ENCODE data around the gene SMIM21.

The SMIM21 gene

GRCh38 chr18:75408554-75409506, 18.7 kb downstream of the SMIM21 start (continued):
- TF ChIP-seq, protein P1, sequence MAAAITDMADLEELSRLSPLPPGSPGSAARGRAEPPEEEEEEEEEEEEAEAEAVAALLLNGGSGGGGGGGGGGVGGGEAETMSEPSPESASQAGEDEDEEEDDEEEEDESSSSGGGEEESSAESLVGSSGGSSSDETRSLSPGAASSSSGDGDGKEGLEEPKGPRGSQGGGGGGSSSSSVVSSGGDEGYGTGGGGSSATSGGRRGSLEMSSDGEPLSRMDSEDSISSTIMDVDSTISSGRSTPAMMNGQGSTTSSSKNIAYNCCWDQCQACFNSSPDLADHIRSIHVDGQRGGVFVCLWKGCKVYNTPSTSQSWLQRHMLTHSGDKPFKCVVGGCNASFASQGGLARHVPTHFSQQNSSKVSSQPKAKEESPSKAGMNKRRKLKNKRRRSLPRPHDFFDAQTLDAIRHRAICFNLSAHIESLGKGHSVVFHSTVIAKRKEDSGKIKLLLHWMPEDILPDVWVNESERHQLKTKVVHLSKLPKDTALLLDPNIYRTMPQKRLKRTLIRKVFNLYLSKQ (tag by site-specific recombination; IDR thresholded peaks at IDR 0.05; ENCODE audit: borderline replicate concordance) = no peak
- TF ChIP-seq, protein P2, sequence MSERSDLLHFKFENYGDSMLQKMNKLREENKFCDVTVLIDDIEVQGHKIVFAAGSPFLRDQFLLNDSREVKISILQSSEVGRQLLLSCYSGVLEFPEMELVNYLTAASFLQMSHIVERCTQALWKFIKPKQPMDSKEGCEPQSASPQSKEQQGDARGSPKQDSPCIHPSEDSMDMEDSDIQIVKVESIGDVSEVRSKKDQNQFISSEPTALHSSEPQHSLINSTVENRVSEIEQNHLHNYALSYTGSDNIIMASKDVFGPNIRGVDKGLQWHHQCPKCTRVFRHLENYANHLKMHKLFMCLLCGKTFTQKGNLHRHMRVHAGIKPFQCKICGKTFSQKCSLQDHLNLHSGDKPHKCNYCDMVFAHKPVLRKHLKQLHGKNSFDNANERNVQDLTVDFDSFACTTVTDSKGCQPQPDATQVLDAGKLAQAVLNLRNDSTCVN (tag by site-specific recombination; optimal IDR thresholded peaks at IDR 0.05) = no peak
- TF ChIP-seq ZFP3 (tag by site-specific recombination; IDR thresholded peaks at IDR 0.05; ENCODE audit: low read depth) (no peak), GFI1B (tag by site-specific recombination; IDR thresholded peaks at IDR 0.05) (no peak), RBAK (tag by site-specific recombination; IDR thresholded peaks at IDR 0.05) (no peak), ZNF521 (tag by site-specific recombination; IDR thresholded peaks at IDR 0.05) (no peak), ZNF394 (tag by site-specific recombination; IDR thresholded peaks at IDR 0.05; ENCODE audit: borderline replicate concordance) (no peak), FEZF1 (tag by site-specific recombination; IDR thresholded peaks at IDR 0.05) (no peak), ZNF626 (tag by site-specific recombination; IDR thresholded peaks at IDR 0.05) (no peak), ZNF658 (tag by site-specific recombination; IDR thresholded peaks at IDR 0.05) (no peak), ZNF501 (tag by site-specific recombination; IDR thresholded peaks at IDR 0.05) (no peak), ZNF37A (tag by site-specific recombination; IDR thresholded peaks at IDR 0.05) (no peak), ZNF132 (tag by site-specific recombination; IDR thresholded peaks at IDR 0.05; ENCODE audit: borderline replicate concordance) (no peak), ZNF23 (tag by site-specific recombination; IDR thresholded peaks at IDR 0.05; ENCODE audit: borderline replicate concordance) (no peak), ZNF302 (tag by site-specific recombination; IDR thresholded peaks at IDR 0.05; ENCODE audit: low read depth) (no peak), REPIN1 (tag by site-specific recombination; IDR thresholded peaks at IDR 0.05; ENCODE audit: low read depth) (no peak), ZNF292 (tag by site-specific recombination; IDR thresholded peaks at IDR 0.05; ENCODE audit: borderline replicate concordance, low read depth) (no peak), ZNF645 (tag by site-specific recombination; IDR thresholded peaks at IDR 0.05) (no peak), ZNF18 (tag by site-specific recombination; IDR thresholded peaks at IDR 0.05) (no peak), GLIS2 (tag by site-specific recombination; IDR thresholded peaks at IDR 0.05) (peak; percentile 64), ZNF555 (tag by site-specific recombination; conservative IDR thresholded peaks at IDR 0.05) (no peak), ZBTB17 (tag by site-specific recombination; IDR thresholded peaks at IDR 0.05) (no peak), ZNF114 (tag by site-specific recombination; IDR thresholded peaks at IDR 0.05) (no peak), PRDM1 (tag by site-specific recombination; IDR thresholded peaks at IDR 0.05) (no peak)
- TF ChIP-seq, protein P3, sequence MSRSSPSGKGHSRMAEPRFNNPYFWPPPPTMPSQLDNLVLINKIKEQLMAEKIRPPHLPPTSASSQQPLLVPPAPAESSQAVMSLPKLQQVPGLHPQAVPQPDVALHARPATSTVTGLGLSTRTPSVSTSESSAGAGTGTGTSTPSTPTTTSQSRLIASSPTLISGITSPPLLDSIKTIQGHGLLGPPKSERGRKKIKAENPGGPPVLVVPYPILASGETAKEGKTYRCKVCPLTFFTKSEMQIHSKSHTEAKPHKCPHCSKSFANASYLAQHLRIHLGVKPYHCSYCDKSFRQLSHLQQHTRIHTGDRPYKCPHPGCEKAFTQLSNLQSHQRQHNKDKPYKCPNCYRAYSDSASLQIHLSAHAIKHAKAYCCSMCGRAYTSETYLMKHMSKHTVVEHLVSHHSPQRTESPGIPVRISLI (tag by site-specific recombination; IDR thresholded peaks at IDR 0.05) = no peak
- TF ChIP-seq, protein P4, sequence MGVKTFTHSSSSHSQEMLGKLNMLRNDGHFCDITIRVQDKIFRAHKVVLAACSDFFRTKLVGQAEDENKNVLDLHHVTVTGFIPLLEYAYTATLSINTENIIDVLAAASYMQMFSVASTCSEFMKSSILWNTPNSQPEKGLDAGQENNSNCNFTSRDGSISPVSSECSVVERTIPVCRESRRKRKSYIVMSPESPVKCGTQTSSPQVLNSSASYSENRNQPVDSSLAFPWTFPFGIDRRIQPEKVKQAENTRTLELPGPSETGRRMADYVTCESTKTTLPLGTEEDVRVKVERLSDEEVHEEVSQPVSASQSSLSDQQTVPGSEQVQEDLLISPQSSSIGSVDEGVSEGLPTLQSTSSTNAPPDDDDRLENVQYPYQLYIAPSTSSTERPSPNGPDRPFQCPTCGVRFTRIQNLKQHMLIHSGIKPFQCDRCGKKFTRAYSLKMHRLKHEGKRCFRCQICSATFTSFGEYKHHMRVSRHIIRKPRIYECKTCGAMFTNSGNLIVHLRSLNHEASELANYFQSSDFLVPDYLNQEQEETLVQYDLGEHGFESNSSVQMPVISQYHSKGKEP (tag by site-specific recombination; IDR thresholded peaks at IDR 0.05) = no peak
- TF ChIP-seq, protein P5, sequence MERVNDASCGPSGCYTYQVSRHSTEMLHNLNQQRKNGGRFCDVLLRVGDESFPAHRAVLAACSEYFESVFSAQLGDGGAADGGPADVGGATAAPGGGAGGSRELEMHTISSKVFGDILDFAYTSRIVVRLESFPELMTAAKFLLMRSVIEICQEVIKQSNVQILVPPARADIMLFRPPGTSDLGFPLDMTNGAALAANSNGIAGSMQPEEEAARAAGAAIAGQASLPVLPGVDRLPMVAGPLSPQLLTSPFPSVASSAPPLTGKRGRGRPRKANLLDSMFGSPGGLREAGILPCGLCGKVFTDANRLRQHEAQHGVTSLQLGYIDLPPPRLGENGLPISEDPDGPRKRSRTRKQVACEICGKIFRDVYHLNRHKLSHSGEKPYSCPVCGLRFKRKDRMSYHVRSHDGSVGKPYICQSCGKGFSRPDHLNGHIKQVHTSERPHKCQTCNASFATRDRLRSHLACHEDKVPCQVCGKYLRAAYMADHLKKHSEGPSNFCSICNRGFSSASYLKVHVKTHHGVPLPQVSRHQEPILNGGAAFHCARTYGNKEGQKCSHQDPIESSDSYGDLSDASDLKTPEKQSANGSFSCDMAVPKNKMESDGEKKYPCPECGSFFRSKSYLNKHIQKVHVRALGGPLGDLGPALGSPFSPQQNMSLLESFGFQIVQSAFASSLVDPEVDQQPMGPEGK (tag by site-specific recombination; IDR thresholded peaks at IDR 0.05) = 0 out of 2 replicates have a peak, but pooled peaks have one; percentile 27
